ENCODE results near the gene ABCG1.
"Not testable (repeated sequence)": the region's sequence is repeated elsewhere in the genome, so short reads cannot be mapped to it uniquely, and the experiment has no call there.

Gene ABCG1

DNA sequence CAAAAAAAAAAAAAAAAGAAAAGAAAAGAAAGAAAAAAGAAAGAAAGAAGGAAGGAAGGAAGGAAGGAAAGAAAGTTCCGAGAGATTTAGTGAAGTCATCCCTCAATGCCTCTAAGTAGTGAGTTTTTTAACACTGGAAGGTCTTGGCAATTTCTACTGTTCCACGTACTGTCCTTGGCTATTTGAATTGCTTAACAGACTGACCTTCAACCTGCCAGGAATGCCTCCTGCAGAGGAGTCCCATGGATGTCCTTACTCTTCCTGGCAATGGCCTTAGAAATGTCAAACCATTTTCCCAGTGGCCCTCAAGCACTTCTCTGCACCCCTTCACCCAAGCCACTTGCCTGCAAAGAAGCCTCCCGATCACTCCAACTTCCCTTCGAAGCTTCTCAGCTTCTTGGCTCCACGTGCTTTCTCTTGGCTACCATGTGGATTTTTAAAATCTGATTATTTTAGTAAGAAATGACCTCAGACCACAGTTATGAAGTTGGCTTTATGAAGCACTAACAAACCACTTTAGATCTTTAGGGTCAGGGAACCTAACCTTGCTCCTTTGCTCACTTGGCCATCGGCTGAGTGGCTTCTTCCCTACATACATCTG, 43.7 kb upstream of the ABCG1 start:
- TF ChIP-seq, protein P1, sequence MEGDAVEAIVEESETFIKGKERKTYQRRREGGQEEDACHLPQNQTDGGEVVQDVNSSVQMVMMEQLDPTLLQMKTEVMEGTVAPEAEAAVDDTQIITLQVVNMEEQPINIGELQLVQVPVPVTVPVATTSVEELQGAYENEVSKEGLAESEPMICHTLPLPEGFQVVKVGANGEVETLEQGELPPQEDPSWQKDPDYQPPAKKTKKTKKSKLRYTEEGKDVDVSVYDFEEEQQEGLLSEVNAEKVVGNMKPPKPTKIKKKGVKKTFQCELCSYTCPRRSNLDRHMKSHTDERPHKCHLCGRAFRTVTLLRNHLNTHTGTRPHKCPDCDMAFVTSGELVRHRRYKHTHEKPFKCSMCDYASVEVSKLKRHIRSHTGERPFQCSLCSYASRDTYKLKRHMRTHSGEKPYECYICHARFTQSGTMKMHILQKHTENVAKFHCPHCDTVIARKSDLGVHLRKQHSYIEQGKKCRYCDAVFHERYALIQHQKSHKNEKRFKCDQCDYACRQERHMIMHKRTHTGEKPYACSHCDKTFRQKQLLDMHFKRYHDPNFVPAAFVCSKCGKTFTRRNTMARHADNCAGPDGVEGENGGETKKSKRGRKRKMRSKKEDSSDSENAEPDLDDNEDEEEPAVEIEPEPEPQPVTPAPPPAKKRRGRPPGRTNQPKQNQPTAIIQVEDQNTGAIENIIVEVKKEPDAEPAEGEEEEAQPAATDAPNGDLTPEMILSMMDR (IDR thresholded peaks at IDR 0.05; ENCODE audit: insufficient read depth, low read length, poor library complexity, severe bottlenecking): no peak
- H3K27me3 ChIP-seq (replicated peaks; ENCODE audit: control insufficient read depth, insufficient read depth, low read length): no peaks in the 10 kb centered on the region; the same call in none of the 2 replicates
- no peak for DNase-seq (ENCODE audit: extremely low read depth, insufficient read length)
- H3K36me3 ChIP-seq (ENCODE audit: control insufficient read depth, insufficient read depth, low read length): no peaks in the 10 kb centered on the region
- no peak overlapping the region for H3K4me3 ChIP-seq (replicated peaks; ENCODE audit: low read depth, low read length)

DNA sequence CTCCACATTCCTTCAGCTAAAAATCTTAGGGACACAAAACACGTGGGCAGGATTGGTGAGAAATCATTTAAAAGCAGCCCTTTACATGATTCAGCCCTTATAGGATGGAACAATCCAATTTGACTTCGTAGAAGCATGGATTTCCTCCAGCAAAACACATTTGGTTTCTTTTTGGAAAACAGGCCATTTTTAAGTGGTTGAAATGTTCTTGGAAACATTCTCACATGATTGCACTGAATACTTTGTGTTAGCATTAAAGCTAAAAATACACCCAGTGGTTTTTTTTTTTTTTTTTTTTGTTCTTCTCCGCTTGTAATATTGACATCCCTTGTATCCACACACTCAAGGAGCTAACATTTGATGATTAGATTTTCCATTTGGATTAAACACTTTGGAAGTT, 42.1 kb upstream of the ABCG1 start:
- Histone ChIP-seq H3K27me3 (replicated peaks; ENCODE audit: control insufficient read depth, insufficient read depth, low read length) (no peaks in the 10 kb centered on the region; the same call in none of the 2 replicates), H3K36me3 (ENCODE audit: control insufficient read depth, insufficient read depth, low read length) (no peaks in the 10 kb centered on the region), H3K4me3 (replicated peaks; ENCODE audit: low read depth, low read length) (no peak overlapping the region)
- TF ChIP-seq, protein P1 (IDR thresholded peaks at IDR 0.05; ENCODE audit: insufficient read depth, low read length, poor library complexity, severe bottlenecking): no peak
- DNase-seq (ENCODE audit: extremely low read depth, insufficient read length): no peak

DNA sequence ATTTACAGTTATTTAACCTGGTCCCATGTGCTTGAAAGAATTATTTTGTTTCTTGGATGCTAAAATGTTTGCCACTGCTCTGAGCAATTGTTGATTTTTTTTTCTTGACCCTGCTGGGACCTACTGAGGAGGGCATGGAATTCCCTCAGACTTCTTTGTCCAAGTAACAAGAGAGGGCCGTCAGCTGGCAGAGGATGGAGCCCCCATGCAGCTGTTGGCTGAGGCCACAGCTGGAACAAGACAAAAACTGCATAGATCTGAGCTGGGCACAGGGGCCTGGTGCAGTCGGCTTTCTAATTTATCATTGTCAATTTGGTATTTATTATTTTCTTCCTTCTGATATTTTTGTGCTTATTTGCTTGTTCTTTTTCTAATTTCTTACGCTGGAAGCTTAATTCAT, 39.6 kb upstream of the ABCG1 start:
- DNase-seq (ENCODE audit: extremely low read depth, insufficient read length): no peak
- H3K36me3 ChIP-seq (ENCODE audit: control insufficient read depth, insufficient read depth, low read length): no peaks in the 10 kb centered on the region
- no peak overlapping the region for H3K4me3 ChIP-seq (replicated peaks; ENCODE audit: low read depth, low read length)
- TF ChIP-seq, protein P1 (IDR thresholded peaks at IDR 0.05; ENCODE audit: insufficient read depth, low read length, poor library complexity, severe bottlenecking): no peak
- no peaks in the 10 kb centered on the region; the same call in none of the 2 replicates for H3K27me3 ChIP-seq (replicated peaks; ENCODE audit: control insufficient read depth, insufficient read depth, low read length)

DNA sequence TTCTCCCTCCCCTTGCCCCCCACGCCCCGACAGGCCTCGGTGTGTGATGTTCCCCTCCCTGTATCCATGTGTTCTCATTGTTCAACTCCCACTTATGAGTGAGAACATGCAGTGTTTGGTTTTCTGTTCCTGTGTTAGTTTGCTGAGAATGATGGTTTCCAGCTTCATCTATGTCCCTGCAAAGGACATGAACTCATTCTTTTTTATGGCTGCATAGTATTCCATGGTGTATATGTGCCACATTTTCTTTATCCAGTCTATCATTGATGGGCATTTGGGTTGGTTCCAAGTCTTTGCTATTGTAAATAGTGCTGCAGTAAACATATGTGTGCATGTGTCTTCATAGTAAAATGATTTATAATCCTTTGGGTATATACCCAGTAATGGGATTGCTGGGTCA, 38.9 kb upstream of the ABCG1 start:
- not testable (repeated sequence) for DNase-seq (ENCODE audit: extremely low read depth, insufficient read length); H3K4me3 ChIP-seq (replicated peaks; ENCODE audit: low read depth, low read length); H3K27me3 ChIP-seq (replicated peaks; ENCODE audit: control insufficient read depth, insufficient read depth, low read length); H3K36me3 ChIP-seq (ENCODE audit: control insufficient read depth, insufficient read depth, low read length)

DNA sequence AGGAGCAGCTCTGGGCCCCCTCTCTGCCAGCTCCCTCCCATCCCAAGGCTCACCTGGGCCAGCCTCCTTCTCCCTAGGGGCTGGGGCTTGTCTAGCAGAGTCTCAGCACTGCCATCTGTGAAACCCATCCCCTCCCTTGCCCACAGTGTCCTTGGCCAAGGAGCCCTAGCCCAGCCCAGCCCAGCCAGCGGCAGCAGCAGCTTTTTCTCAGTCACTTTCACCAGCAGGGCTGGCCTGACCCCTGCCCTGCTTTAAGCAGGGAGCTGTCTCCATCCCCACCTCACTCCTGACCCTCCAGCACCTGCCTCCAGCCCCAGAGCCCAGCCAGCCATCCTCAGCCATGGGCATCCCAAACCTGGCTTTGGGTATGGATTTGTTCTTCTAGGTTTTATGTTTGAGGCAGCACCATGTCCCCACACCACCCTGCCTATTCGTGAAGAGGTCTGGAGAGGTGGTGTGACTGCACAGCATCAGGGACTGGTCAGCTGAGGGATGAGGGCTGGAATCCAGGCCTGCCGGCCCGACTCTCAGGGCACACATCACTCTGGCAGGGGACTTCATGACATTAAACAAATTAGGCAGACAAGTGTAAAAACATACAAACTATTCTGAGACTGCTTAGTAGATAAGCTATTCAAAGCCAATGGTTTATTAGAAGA, 36.1 kb upstream of the ABCG1 start:
- Histone ChIP-seq H3K4me3 (replicated peaks; ENCODE audit: low read depth, low read length) (no peak overlapping the region), H3K27me3 (replicated peaks; ENCODE audit: control insufficient read depth, insufficient read depth, low read length) (no peaks in the 10 kb centered on the region), H3K36me3 (ENCODE audit: control insufficient read depth, insufficient read depth, low read length) (no peaks in the 10 kb centered on the region)
- DNase-seq (ENCODE audit: extremely low read depth, insufficient read length): no peak
- TF ChIP-seq, protein P1 (IDR thresholded peaks at IDR 0.05; ENCODE audit: insufficient read depth, low read length, poor library complexity, severe bottlenecking): no peak

DNA sequence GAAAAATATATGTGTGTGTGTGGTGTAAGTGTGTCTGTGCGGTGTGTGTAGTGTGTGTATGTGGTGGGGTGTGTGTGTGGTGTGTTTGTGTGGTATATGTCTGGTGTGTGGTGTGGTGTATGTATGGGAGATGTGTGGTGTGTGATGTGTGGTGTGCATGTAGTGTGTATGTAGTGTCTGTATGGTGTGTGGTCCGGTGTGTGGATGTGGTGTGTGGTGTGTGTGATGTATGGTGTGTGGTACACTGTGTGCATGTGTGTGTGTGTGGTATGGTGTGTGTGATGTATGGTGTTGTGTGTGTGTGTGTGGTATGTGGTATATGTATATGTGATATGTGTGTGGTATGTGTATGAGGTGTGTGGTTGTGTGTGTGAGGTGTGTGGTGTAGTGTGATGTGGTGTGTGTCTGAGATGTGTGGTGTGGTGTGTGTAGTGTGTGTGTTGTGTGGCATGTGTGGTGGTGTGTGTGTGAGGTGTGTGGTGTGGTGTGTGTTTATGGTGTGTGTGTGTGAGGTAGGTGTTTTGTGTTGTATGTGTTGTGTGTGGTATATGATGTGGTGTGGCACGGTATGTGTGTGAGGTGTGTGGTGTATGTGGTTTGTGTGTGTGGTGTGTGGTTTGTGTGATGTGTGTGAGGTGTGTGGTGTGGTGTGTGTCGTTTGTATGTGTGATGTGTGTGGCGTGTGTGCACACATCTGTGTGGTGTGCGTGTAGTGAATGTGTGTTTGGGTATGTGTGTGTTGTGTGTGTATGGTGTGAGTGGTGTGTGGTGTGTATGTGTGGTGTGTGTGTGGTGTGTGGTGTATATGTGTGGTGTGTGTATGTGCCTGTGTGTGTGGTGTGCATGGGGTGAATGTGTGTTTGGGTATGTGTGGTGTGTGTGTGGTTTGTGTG, 35.3 kb upstream of the ABCG1 start:
- no peaks in the 10 kb centered on the region for H3K36me3 ChIP-seq (ENCODE audit: control insufficient read depth, insufficient read depth, low read length)
- DNase-seq (ENCODE audit: extremely low read depth, insufficient read length): no peak
- no peaks in the 10 kb centered on the region for H3K27me3 ChIP-seq (replicated peaks; ENCODE audit: control insufficient read depth, insufficient read depth, low read length)
- TF ChIP-seq, protein P1 (IDR thresholded peaks at IDR 0.05; ENCODE audit: insufficient read depth, low read length, poor library complexity, severe bottlenecking): no peak
- H3K4me3 ChIP-seq (replicated peaks; ENCODE audit: low read depth, low read length): no peak overlapping the region

Data from GM06990 (cell line).